Pancreas (tissue), 10 donors: ENCODE results near the gene ADM2. TPM values are rescaled to one million over a fixed set of nuclear protein-coding genes. Genes with fewer than 3 reads are reported as not detected.
A peak's percentile ranks its signal among the peaks of the same experiment; 100 is the strongest.

Experiments
- ATAC-seq, 4 donors: fragments of 200-7000 bp; cut with Tn5 transposase; one replicate each; pipeline versions ENCODE4 v1.8.0 to v1.9.1; 2020; ENCODE audit warnings: mild to moderate bottlenecking in 4 of 4, moderate library complexity in 4 of 4
- DNase-seq, 6 donors: peaks; one replicate each; pipeline ENCODE4 v3.0.0-alpha.2; 2020
- FAIRE-seq: peaks from 2 replicates; lab custom pipeline; 2012; peaks lifted over from hg19 to GRCh38; lab: Jason Lieb, UNC
- H3K27ac ChIP-seq, 4 donors: fragments of 200-600 bp; sonication (generic); 1 replicate in 3 of 4; 2 replicates in 1 of 4; pipeline versions ENCODE4 v1.5.0 to v1.8.0; 2020
- H3K27me3 ChIP-seq, 4 donors: fragments of 200-600 bp; one replicate each; pipeline ENCODE4 v1.8.0; 2021
- H3K36me3 ChIP-seq, 3 donors: fragments of 200-600 bp; sonication (generic) in 1 of 3; one replicate each; pipeline versions ENCODE4 v1.5.0 to v1.8.0; 2020 to 2021
- H3K4me1 ChIP-seq, 3 donors: fragments of 200-600 bp; one replicate each; pipeline ENCODE4 v1.8.0; 2021
- H3K4me3 ChIP-seq, 4 donors: fragments of 200-600 bp; sonication (generic) in 2 of 4; one replicate each; pipeline versions ENCODE4 v1.5.0 to v1.8.0; 2020 to 2021
- H3K9me3 ChIP-seq, 4 donors: fragments of 200-600 bp; one replicate each; pipeline ENCODE4 v1.8.0; 2021
- WGBS, 2 donors: extraction: QIAGEN DNeasy Blood & Tissue Kit; methylation state at CpG; one replicate each; pipeline ENCODE4 v1.1.7; 2013; 5-methylcytosine and 5-hydroxymethylcytosine counted together
- intact Hi-C, 3 donors: fragments of 100-400 bp; cut with DNase I; formaldehyde crosslinking; loops; one replicate each; pipeline versions ENCODE4 v1.11.1 to v1.14.2; 2022
- polyA plus RNA-seq, 2 donors: library from polyadenylated mRNA; stranded (reverse); fragments of 200-250 nt; gene quantifications; one replicate each; pipeline ENCODE4 v1.2.3, GENCODE V29; 2013
- total RNA-seq, 6 donors: library from RNA; stranded (reverse); fragmentation: NEBNext Ultra II Directional in 4 of 6; extraction: Animal tissue kit (Norgen Biotek cat#: 25700) in 4 of 6; gene quantifications; one replicate each; pipeline versions ENCODE4 v1.2.1 to v1.2.4, GENCODE V29; 2021 to 2023
- TF ChIP-seq, protein P1 (sequence below), 4 donors: fragments of 200-600 bp; sonication (generic) in 3 of 4; IDR thresholded peaks; one replicate each; pipeline versions ENCODE4 v1.5.0 to v1.8.0; 2021; ENCODE audit warnings: antibody characterized with exemption in 4 of 4
- donor health status: healthy with polysubstance abuse.
- donor health status: DM: no; HTN: no; CAD: no; lungs with moderate emphysema.
- donor health status: DM: no; HTN: no; CAD: no.
- donor health status: control.
- donor health status: control.
- donor health status: Bipolar disorder and iron deficiency.
- donor health status: DM: yes; HTN: yes; CAD: no.
- donor health status: DM: no; HTN: no; CAD: no.
- donor health status: DM: no; HTN: no; CAD: no.
- donor health status: DM: yes; HTN: yes; CAD: no.

ADM2 gene
- total and polyA plus RNA-seq, 8 donors: 2.1 to 44.3 (median 5.8) TPM

DNA sequence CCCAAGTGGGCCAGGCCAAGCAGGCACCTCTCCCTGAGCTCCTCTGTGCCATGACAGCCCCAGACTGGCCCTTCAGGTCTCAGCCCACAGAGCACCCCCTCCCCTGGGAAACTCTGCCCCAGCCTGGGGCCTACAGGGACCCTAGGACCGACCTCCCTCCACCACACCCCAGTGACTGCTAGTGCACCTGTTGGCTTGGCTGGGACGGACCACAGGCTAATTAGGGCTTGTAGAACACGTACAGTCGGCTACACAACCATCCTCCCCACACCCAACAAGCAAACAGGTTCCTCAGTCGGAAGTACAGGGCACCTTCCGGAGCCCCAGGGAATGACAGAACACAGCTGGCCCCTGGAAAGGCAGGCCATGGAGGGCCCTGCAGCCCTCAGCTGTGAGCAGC is 10.9 kb upstream of the ADM2 start:
- Histone ChIP-seq H3K27me3 (no peaks in the 10 kb centered on the region), H3K27ac (peak overlapping the region in 1 of 4 donors; percentile 19), H3K4me3 (no peak overlapping the region), H3K36me3 (peaks cover 6 to 24% (median 19%) of the 10 kb centered on the region in 3 donors), H3K9me3 (no peaks in the 10 kb centered on the region), H3K4me1 (peaks cover 26 to 37% (median 33%) of the 10 kb centered on the region in 3 donors)
- DNase-seq (peak in 1 of 6 donors; percentile 69), ATAC-seq (no peak), FAIRE-seq (no peak)
- intact Hi-C loops: no loop called here
- WGBS, 2 donors: 51 to 54% methylated on average over 6 of the region's 6 CpGs
- TF ChIP-seq, protein P1, sequence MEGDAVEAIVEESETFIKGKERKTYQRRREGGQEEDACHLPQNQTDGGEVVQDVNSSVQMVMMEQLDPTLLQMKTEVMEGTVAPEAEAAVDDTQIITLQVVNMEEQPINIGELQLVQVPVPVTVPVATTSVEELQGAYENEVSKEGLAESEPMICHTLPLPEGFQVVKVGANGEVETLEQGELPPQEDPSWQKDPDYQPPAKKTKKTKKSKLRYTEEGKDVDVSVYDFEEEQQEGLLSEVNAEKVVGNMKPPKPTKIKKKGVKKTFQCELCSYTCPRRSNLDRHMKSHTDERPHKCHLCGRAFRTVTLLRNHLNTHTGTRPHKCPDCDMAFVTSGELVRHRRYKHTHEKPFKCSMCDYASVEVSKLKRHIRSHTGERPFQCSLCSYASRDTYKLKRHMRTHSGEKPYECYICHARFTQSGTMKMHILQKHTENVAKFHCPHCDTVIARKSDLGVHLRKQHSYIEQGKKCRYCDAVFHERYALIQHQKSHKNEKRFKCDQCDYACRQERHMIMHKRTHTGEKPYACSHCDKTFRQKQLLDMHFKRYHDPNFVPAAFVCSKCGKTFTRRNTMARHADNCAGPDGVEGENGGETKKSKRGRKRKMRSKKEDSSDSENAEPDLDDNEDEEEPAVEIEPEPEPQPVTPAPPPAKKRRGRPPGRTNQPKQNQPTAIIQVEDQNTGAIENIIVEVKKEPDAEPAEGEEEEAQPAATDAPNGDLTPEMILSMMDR (IDR thresholded peaks at IDR 0.05): no peak

GRCh38 chr22:50471197-50471847 is 10.0 kb upstream of the ADM2 start:
- WGBS, 2 donors: 79 to 81% methylated on average over 21 of the region's 21 CpGs
- H3K9me3 ChIP-seq: no peaks in the 10 kb centered on the region
- intact Hi-C loops: no loop called here
- H3K27me3 ChIP-seq: no peaks in the 10 kb centered on the region
- no peak overlapping the region for H3K27ac ChIP-seq
- FAIRE-seq (no peak), ATAC-seq (no peak), DNase-seq (peak in 1 of 6 donors; percentile 48)
- H3K36me3 ChIP-seq: peaks cover 0 to 16% (median 11%) of the 10 kb centered on the region in 3 donors
- TF ChIP-seq, protein P1 (IDR thresholded peaks at IDR 0.05): no peak
- H3K4me1 ChIP-seq: peaks cover 26 to 39% (median 33%) of the 10 kb centered on the region in 3 donors
- no peak overlapping the region for H3K4me3 ChIP-seq

GRCh38 chr22:50471962-50472361 is 9.4 kb upstream of the ADM2 start:
- WGBS, 2 donors: 72 to 81% methylated on average over 5 of the region's 5 CpGs
- Histone ChIP-seq H3K4me3 (no peak overlapping the region), H3K27ac (no peak overlapping the region), H3K9me3 (no peaks in the 10 kb centered on the region), H3K27me3 (no peaks in the 10 kb centered on the region), H3K4me1 (peaks cover 26 to 39% (median 33%) of the 10 kb centered on the region in 3 donors), H3K36me3 (peaks cover 0 to 9% (median 4%) of the 10 kb centered on the region in 3 donors)
- intact Hi-C loops: no loop called here
- FAIRE-seq (no peak), DNase-seq (peak in 1 of 6 donors; percentile 60), ATAC-seq (no peak)
- TF ChIP-seq, protein P1 (IDR thresholded peaks at IDR 0.05): no peak

GRCh38 chr22:50473088-50473487 is 8.3 kb upstream of the ADM2 start:
- DNase-seq (peak in 2 of 6 donors; percentile 43 to 71), FAIRE-seq (no peak), ATAC-seq (peak in 1 of 4 donors; percentile 9)
- no peaks in the 10 kb centered on the region for H3K9me3 ChIP-seq
- H3K4me1 ChIP-seq: peaks cover 26 to 39% (median 33%) of the 10 kb centered on the region in 3 donors
- WGBS, 2 donors: 65 to 68% methylated on average over 6 of the region's 6 CpGs
- no peaks in the 10 kb centered on the region for H3K27me3 ChIP-seq
- intact Hi-C loops: no loop called here
- H3K36me3 ChIP-seq: no peaks in the 10 kb centered on the region
- TF ChIP-seq, protein P1 (IDR thresholded peaks at IDR 0.05): peak in 1 of 4 donors; percentile 23
- no peak overlapping the region for H3K27ac ChIP-seq
- peak overlapping the region in 2 of 4 donors; percentile 84 to 89 for H3K4me3 ChIP-seq
